ENCODE results near the gene ABL1.
A peak's percentile ranks its signal among the peaks of the same experiment; 100 is the strongest.
"Not testable (repeated sequence)": the region's sequence is repeated elsewhere in the genome, so short reads cannot be mapped to it uniquely, and the experiment has no call there.

ABL1 gene

GRCh38 chr9:130834371-130835336 lies at the start of gene ABL1:
TSS of gene ABL1 (plus strand) at chr9:130835254. CDS start at chr9:130835447, 193 bp downstream.
- peak; percentile 65 for DNase-seq

- no peak for DNase-seq
Observed at GRCh38 chr9:130785940-130786508, 49.0 kb upstream of the ABL1 start.

- no peak for DNase-seq
Observed at GRCh38 chr9:130786526-130786925, 48.5 kb upstream of the ABL1 start.

- no peak for DNase-seq
Observed at GRCh38 chr9:130789747-130790672, 45.0 kb upstream of the ABL1 start.

- DNase-seq = no peak
Observed at GRCh38 chr9:130791303-130791894, 43.7 kb upstream of the ABL1 start.

- no peak for DNase-seq
Observed at GRCh38 chr9:130793589-130793988, 41.5 kb upstream of the ABL1 start.

GRCh38 chr9:130794021-130794420 lies 41.0 kb upstream of the ABL1 start:
- not testable (repeated sequence) for DNase-seq

- DNase-seq = not testable (repeated sequence)
Observed at GRCh38 chr9:130794423-130794822, 40.6 kb upstream of the ABL1 start.

- DNase-seq = no peak
Observed at GRCh38 chr9:130794923-130795495, 40.0 kb upstream of the ABL1 start.

GRCh38 chr9:130803116-130803515 lies 31.9 kb upstream of the ABL1 start:
- not testable (repeated sequence) for DNase-seq

GRCh38 chr9:130805510-130806326 lies 29.3 kb upstream of the ABL1 start:
- DNase-seq = no peak

GRCh38 chr9:130806327-130806716 lies 28.7 kb upstream of the ABL1 start:
- DNase-seq = no peak

- no peak for DNase-seq
Observed at GRCh38 chr9:130810609-130811136, 24.4 kb upstream of the ABL1 start.

GRCh38 chr9:130815242-130815808 lies 19.7 kb upstream of the ABL1 start:
- no peak for DNase-seq

GRCh38 chr9:130817914-130818313 lies 17.1 kb upstream of the ABL1 start:
- DNase-seq = no peak

GRCh38 chr9:130820135-130820738 lies 14.8 kb upstream of the ABL1 start:
- no peak for DNase-seq

GRCh38 chr9:130823435-130823834 lies 11.6 kb upstream of the ABL1 start:
- DNase-seq = no peak

- no peak for DNase-seq
Observed at GRCh38 chr9:130824079-130824478, 11.0 kb upstream of the ABL1 start.

- no peak for DNase-seq
Observed at GRCh38 chr9:130824643-130825350, 10.3 kb upstream of the ABL1 start.

GRCh38 chr9:130825351-130825651 lies 9.8 kb upstream of the ABL1 start:
- DNase-seq = no peak

All from NCI-H1092 (cell line).